SK-N-SH (cell line): ENCODE measurements around the gene TXNRD2. TPM values are rescaled to one million over a fixed set of nuclear protein-coding genes. Genes with fewer than 3 reads are reported as not detected.

Experiments
- CTCF ChIA-PET: fragments of 300-600, 350-600 bp; formaldehyde crosslinking; extraction: SDS; loops from one replicate; lab custom pipeline; 2021; lab: Yijun Ruan, JAX
- POLR2A ChIA-PET: fragments of 350-600 bp; sonication (Branson Sonifier 250); formaldehyde crosslinking; extraction: SDS; loops from one replicate; lab custom pipeline; 2020; ENCODE audit warnings: antibody characterized with exemption, inconsistent platforms; lab: Yijun Ruan, JAX
- DNase-seq: peaks from one replicate; pipeline ENCODE4 v3.0.0; 2012
- H2AFZ ChIP-seq: fragments of 200-600 bp; sonication (generic); 2 replicates; pipeline ENCODE4 v1.8.1; 2016; ENCODE audit warnings: antibody characterized with exemption, mild to moderate bottlenecking, low read depth
- H3F3A ChIP-seq: fragments of 200-600 bp; sonication (generic); replicated peaks from 2 replicates; pipeline ENCODE3; 2016; ENCODE audit warnings: antibody characterized with exemption, mild to moderate bottlenecking; ENCODE audit not compliant: insufficient read depth
- H3K27ac ChIP-seq, 2 experiments: fragments of 200-500 bp in 1 of 2; fragments of 200-600 bp in 1 of 2; sonication (Bioruptor generic) in 1 of 2; sonication (generic), shearing (Covaris generic) in 1 of 2; 2 replicates each; pipeline versions ENCODE4 v1.5.1 to v1.6.1; 2014 to 2016; ENCODE audit warnings: low read depth in 2 of 2, inconsistent platforms in 1 of 2, low read length in 1 of 2, mild to moderate bottlenecking in 1 of 2, mixed read lengths in 1 of 2
- H3K27me3 ChIP-seq: fragments of 200-600 bp; sonication (generic), shearing (Covaris generic); 2 replicates; pipeline ENCODE4 v1.6.1; 2016; ENCODE audit warnings: mixed run types; ENCODE audit not compliant: insufficient read depth
- H3K36me3 ChIP-seq, 2 experiments: fragments of 200-500 bp in 1 of 2; fragments of 200-600 bp in 1 of 2; sonication (Bioruptor generic) in 1 of 2; sonication (generic) in 1 of 2; replicated peaks in 1 of 2; 2 replicates each; pipeline versions ENCODE3 to v1.5.1; 2014 to 2016; ENCODE audit warnings: low read length in 1 of 2, mild to moderate bottlenecking in 1 of 2; ENCODE audit not compliant: insufficient read depth in 2 of 2, control insufficient read depth in 1 of 2
- H3K4me1 ChIP-seq, 2 experiments: fragments of 200-500 bp in 1 of 2; fragments of 200-600 bp in 1 of 2; sonication (Bioruptor generic) in 1 of 2; sonication (generic), shearing (Covaris generic) in 1 of 2; 2 replicates each; pipeline versions ENCODE4 v1.5.1 to v1.6.1; 2014 to 2016; ENCODE audit warnings: low read depth in 1 of 2, low read length in 1 of 2, mixed run types in 1 of 2; ENCODE audit not compliant: insufficient read depth in 2 of 2, control insufficient read depth in 1 of 2
- H3K4me2 ChIP-seq: fragments of 200-600 bp; sonication (generic), shearing (Covaris generic); 2 replicates; pipeline ENCODE4 v1.6.1; 2017; ENCODE audit warnings: mixed run types
- H3K4me3 ChIP-seq, 2 experiments: fragments of 200-500 bp in 1 of 2; fragments of 200-600 bp in 1 of 2; sonication (Bioruptor generic) in 1 of 2; sonication (generic), shearing (Covaris generic) in 1 of 2; 2 replicates each; pipeline versions ENCODE4 v1.5.1 to v1.8.1; 2014 to 2016; ENCODE audit warnings: low read depth in 2 of 2, inconsistent platforms in 1 of 2, low read length in 1 of 2, mild to moderate bottlenecking in 1 of 2, mixed read lengths in 1 of 2, moderate library complexity in 1 of 2
- H3K79me2 ChIP-seq: fragments of 200-600 bp; sonication (generic); 2 replicates; pipeline ENCODE4 v1.8.1; 2017; ENCODE audit warnings: mild to moderate bottlenecking; ENCODE audit not compliant: insufficient read depth
- H3K9ac ChIP-seq: fragments of 200-600 bp; sonication (generic); 2 replicates; pipeline ENCODE4 v1.6.1; 2017; ENCODE audit warnings: mixed run types
- H3K9me2 ChIP-seq: fragments of 200-600 bp; sonication (generic); 2 replicates; pipeline ENCODE4 v1.6.1; 2017; ENCODE audit warnings: mixed run types
- H3K9me3 ChIP-seq: fragments of 200-600 bp; sonication (generic); 2 replicates; pipeline ENCODE4 v1.6.1; 2017; ENCODE audit warnings: mixed run types, mild to moderate bottlenecking, moderate library complexity
- H4K20me1 ChIP-seq: fragments of 200-600 bp; sonication (generic); 2 replicates; pipeline ENCODE4 v1.6.1; 2017; ENCODE audit warnings: mild to moderate bottlenecking, mixed run types; ENCODE audit not compliant: insufficient read depth
- ELF1 ChIP-seq: IDR thresholded peaks from 2 replicates; pipeline ENCODE4 v1.4.0; 2012
- EP300 ChIP-seq, 2 experiments: IDR thresholded peaks; 2 replicates each; pipeline versions ENCODE4 v1.4.0 to v1.6.1; 2012; ENCODE audit warnings: borderline replicate concordance in 1 of 2, low read depth in 1 of 2, low read length in 1 of 2
- FOSL2 ChIP-seq: IDR thresholded peaks from 2 replicates; pipeline ENCODE4 v1.4.0; 2012; ENCODE audit warnings: low read depth, mild to moderate bottlenecking, moderate library complexity, borderline replicate concordance
- FOXM1 ChIP-seq: IDR thresholded peaks from 2 replicates; pipeline ENCODE4 v1.4.0; 2012; ENCODE audit warnings: low read depth, mild to moderate bottlenecking
- GABPA ChIP-seq: IDR thresholded peaks from 2 replicates; pipeline ENCODE4 v1.4.0; 2012; ENCODE audit warnings: low read depth, mild to moderate bottlenecking
- GATA2 ChIP-seq: sonication (generic); formaldehyde crosslinking; IDR thresholded peaks from 2 replicates; pipeline ENCODE4 v1.5.0; 2020; ENCODE audit warnings: mild to moderate bottlenecking, missing genetic modification reagents
- MEF2A ChIP-seq: IDR thresholded peaks from 2 replicates; pipeline ENCODE4 v1.4.0; 2012; ENCODE audit warnings: low read depth, borderline replicate concordance
- MXI1 ChIP-seq: IDR thresholded peaks from 2 replicates; pipeline ENCODE4 v1.6.1; 2012; ENCODE audit warnings: mild to moderate bottlenecking, low read depth, low read length, improper control_type of control experiment
- POLR2AphosphoS5 ChIP-seq: IDR thresholded peaks from 2 replicates; pipeline ENCODE4 v1.6.1; 2012; ENCODE audit warnings: low read depth, low read length
- RCOR1 ChIP-seq: fragments of 150-350 bp; IDR thresholded peaks from 2 replicates; pipeline ENCODE4 v1.6.1; 2017; ENCODE audit warnings: antibody characterized with exemption, low read length
- RFX5 ChIP-seq: IDR thresholded peaks from 2 replicates; pipeline ENCODE4 v1.6.1; 2012; ENCODE audit warnings: mild to moderate bottlenecking, improper control_type of control experiment, low read length
- RXRA ChIP-seq: IDR thresholded peaks from 2 replicates; pipeline ENCODE4 v1.4.0; 2012; ENCODE audit warnings: low read depth, mild to moderate bottlenecking, borderline replicate concordance
- SIN3A ChIP-seq: IDR thresholded peaks from 2 replicates; pipeline ENCODE4 v1.6.1; 2012; ENCODE audit warnings: low read depth, mild to moderate bottlenecking, low read length, moderate library complexity, borderline replicate concordance
- TAF1 ChIP-seq: IDR thresholded peaks from 2 replicates; pipeline ENCODE4 v1.6.1; 2012; ENCODE audit warnings: low read depth, mild to moderate bottlenecking, low read length, moderate library complexity, borderline replicate concordance
- TEAD4 ChIP-seq: IDR thresholded peaks from 2 replicates; pipeline ENCODE4 v1.4.0; 2012; ENCODE audit warnings: mild to moderate bottlenecking, borderline replicate concordance; ENCODE audit not compliant: insufficient read depth
- WGBS: methylation state at CpG from one replicate; pipeline ENCODE4 v1.1.6; 2017; ENCODE audit warnings: low lambda C conversion rate; 5-methylcytosine and 5-hydroxymethylcytosine counted together
- polyA plus RNA-seq, 3 experiments: library from polyadenylated mRNA; depleted of rRNA; stranded (reverse); fragments of >200 nt; gene quantifications; 2 replicates each; pipeline ENCODE4 v1.2.3, GENCODE V29; 2012
- TF ChIP-seq, protein P1 (sequence below): IDR thresholded peaks from 2 replicates; pipeline ENCODE4 v1.4.0; 2012; ENCODE audit warnings: low read depth, borderline replicate concordance
- TF ChIP-seq, protein P2 (sequence below): IDR thresholded peaks from 2 replicates; pipeline ENCODE4 v1.4.0; 2012; ENCODE audit warnings: low read depth
- TF ChIP-seq, protein P3 (sequence below): fragments of 150-350 bp; IDR thresholded peaks from 2 replicates; pipeline ENCODE4 v1.6.1; 2017; ENCODE audit warnings: antibody characterized with exemption, low read length, low read depth, borderline replicate concordance

TXNRD2 gene
- polyA plus RNA-seq, 1 of the 3 experiments (the other 2 are of a cell fraction): 34.7 TPM

DNA sequence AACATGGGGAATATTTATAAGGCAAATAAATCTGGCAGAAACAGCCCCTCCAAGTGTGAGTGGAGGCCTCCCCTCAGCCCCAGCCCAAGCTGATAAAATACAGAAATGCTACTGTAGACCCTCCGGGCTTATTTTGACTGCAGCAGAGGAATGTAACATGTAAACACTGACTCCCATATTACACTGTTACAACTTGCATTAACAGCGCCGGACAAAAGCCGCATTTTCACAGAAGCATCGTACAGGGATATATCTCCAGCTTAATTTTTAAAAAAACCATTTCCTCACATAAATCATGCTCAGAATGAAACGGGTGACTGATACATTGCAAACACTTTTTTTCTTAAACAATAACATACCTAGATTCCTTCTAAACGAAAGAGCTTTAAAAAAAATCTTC, 36.7 kb downstream of the TXNRD2 start:
- no peaks in the 10 kb centered on the region for H3K36me3 ChIP-seq
- H3K4me2 ChIP-seq: no peak overlapping the region
- no peaks in the 10 kb centered on the region for H4K20me1 ChIP-seq
- H3K27ac ChIP-seq: peak overlapping the region in 1 of 2 experiments; percentile 66; a peak in 2 of 4 replicates
- peaks cover 0 to 36% of the 10 kb centered on the region in 2 experiments; a peak in 3 of 4 replicates for H3K4me1 ChIP-seq
- CTCF ChIA-PET: interaction anchor here (0.9 to 6.9 kb wide), 9 partner anchors 8 to 174 kb away, joined by 3 to 116 read pairs (median 4); no protein-coding TSS in a partner anchor
- no peak overlapping the region for H2AFZ ChIP-seq
- WGBS: 91% methylated on average over 7 of the region's 7 CpGs
- H3K9ac ChIP-seq: no peak overlapping the region
- H3K9me2 ChIP-seq: no peaks in the 10 kb centered on the region
- no peak overlapping the region for H3K4me3 ChIP-seq
- TF ChIP-seq TEAD4 (no peak), MXI1 (no peak), GABPA (no peak), GATA2 (CRISPR knock-in tag) (no peak)
- TF ChIP-seq, protein P1, sequence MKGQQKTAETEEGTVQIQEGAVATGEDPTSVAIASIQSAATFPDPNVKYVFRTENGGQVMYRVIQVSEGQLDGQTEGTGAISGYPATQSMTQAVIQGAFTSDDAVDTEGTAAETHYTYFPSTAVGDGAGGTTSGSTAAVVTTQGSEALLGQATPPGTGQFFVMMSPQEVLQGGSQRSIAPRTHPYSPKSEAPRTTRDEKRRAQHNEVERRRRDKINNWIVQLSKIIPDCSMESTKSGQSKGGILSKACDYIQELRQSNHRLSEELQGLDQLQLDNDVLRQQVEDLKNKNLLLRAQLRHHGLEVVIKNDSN: no peak
- TF ChIP-seq, protein P2, sequence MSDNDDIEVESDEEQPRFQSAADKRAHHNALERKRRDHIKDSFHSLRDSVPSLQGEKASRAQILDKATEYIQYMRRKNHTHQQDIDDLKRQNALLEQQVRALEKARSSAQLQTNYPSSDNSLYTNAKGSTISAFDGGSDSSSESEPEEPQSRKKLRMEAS: no peak
- H3K79me2 ChIP-seq: no peaks in the 10 kb centered on the region
- no peak for DNase-seq
- H3K27me3 ChIP-seq: no peaks in the 10 kb centered on the region
- no peaks in the 10 kb centered on the region for H3K9me3 ChIP-seq
- POLR2A ChIA-PET: interaction anchor here (0.6 to 1.6 kb wide), 3 partner anchors 13 to 175 kb away, joined by 3 to 5 read pairs (median 3); partner anchors contain the start of genes GNB1L and RTL10
- H3F3A ChIP-seq: no peaks in the 10 kb centered on the region

DNA sequence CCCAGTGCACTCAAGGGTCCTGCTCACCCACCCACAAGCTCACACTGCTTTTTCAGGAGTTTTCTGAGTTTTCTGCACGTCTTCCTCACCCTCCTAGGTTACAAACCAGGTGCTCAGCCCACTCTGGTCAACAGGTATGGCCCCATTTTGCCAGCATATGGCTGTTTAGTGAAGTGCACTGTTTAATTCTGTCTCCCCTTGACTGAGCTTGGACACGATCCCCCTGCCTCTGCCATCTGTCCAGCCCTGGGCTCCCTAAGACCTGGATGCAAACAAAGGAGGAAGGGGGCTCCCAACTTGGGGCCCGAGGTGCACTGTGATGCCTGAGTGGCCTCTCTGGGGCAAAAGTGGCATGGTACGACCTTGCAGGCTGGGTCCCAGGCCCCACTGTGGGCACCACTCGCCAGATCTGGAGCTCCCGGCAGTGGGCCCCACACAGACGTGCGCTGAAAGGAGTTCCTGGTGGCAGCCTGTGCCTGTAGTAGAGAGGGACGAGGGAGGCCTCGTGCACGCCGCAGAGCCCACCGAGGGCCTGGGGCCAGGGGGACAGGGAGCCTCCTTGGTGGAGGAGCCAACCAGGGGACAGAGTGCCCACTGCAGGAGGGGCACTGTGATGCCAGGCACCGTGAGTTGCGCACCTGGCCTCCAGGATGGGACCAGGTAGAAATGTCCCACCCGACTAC, 37.3 kb downstream of the TXNRD2 start:
- H3K9me2 ChIP-seq: no peaks in the 10 kb centered on the region
- 90% methylated on average over 15 of the region's 16 CpGs for WGBS
- no peak for DNase-seq
- no peak overlapping the region for H3K9ac ChIP-seq
- no peaks in the 10 kb centered on the region for H3F3A ChIP-seq
- no peaks in the 10 kb centered on the region for H3K79me2 ChIP-seq
- H3K4me1 ChIP-seq: peaks cover 0 to 41% of the 10 kb centered on the region in 2 experiments; a peak in 3 of 4 replicates
- H3K4me2 ChIP-seq: no peak overlapping the region
- ChIA-PET POLR2A (interaction anchor here (0.6 to 1.6 kb wide), 3 partner anchors 12 to 174 kb away, joined by 3 to 5 read pairs (median 3); partner anchors contain the start of genes GNB1L and RTL10), CTCF (interaction anchor here (0.6 to 6.9 kb wide), 10 partner anchors 9 to 173 kb away, joined by 3 to 116 read pairs (median 4); no protein-coding TSS in a partner anchor)
- no peaks in the 10 kb centered on the region for H3K27me3 ChIP-seq
- no peaks in the 10 kb centered on the region for H4K20me1 ChIP-seq
- no peaks in the 10 kb centered on the region for H3K36me3 ChIP-seq
- H2AFZ ChIP-seq: no peak overlapping the region
- H3K4me3 ChIP-seq: no peak overlapping the region
- TF ChIP-seq POLR2AphosphoS5 (no peak), RFX5 (no peak), FOSL2 (no peak), TAF1 (no peak), RXRA (no peak), SIN3A (no peak), MEF2A (no peak), ELF1 (no peak), EP300 (IDR thresholded peaks at IDR 0.05; ENCODE audit: borderline replicate concordance in 1 of 2, low read depth in 1 of 2, low read length in 1 of 2) (no peak), TEAD4 (no peak), FOXM1 (no peak), RCOR1 (no peak)
- TF ChIP-seq, protein P1: no peak
- TF ChIP-seq, protein P3, sequence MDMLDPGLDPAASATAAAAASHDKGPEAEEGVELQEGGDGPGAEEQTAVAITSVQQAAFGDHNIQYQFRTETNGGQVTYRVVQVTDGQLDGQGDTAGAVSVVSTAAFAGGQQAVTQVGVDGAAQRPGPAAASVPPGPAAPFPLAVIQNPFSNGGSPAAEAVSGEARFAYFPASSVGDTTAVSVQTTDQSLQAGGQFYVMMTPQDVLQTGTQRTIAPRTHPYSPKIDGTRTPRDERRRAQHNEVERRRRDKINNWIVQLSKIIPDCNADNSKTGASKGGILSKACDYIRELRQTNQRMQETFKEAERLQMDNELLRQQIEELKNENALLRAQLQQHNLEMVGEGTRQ: no peak
- TF ChIP-seq, all 33 proteins: peak for 0
- Histone ChIP-seq H3K9me3 (no peaks in the 10 kb centered on the region), H3K27ac (no peak overlapping the region)
